NCI-H526 (cell line): ENCODE measurements around the gene LRRC32.

ENCODE experiments used
- DNase-seq, 2 experiments: peaks; one replicate each; lab custom pipeline; 2025; lab: John Stamatoyannopoulos, UW

LRRC32 gene

GRCh38 chr11:76662656-76663485 is 7.7 kb downstream of the LRRC32 start:
- DNase-seq = no peak

- no peak for DNase-seq
Observed at GRCh38 chr11:76661834-76662434, 8.6 kb downstream of the LRRC32 start.

- DNase-seq = no peak
Observed at GRCh38 chr11:76661306-76661751, 9.2 kb downstream of the LRRC32 start.

- no peak for DNase-seq
Observed at GRCh38 chr11:76660533-76661305, 9.8 kb downstream of the LRRC32 start.

- no peak for DNase-seq
Observed at GRCh38 chr11:76659672-76660532, 10.6 kb downstream of the LRRC32 start.

- no peak for DNase-seq
Observed at GRCh38 chr11:76658651-76659650, 11.6 kb downstream of the LRRC32 start.

DNA sequence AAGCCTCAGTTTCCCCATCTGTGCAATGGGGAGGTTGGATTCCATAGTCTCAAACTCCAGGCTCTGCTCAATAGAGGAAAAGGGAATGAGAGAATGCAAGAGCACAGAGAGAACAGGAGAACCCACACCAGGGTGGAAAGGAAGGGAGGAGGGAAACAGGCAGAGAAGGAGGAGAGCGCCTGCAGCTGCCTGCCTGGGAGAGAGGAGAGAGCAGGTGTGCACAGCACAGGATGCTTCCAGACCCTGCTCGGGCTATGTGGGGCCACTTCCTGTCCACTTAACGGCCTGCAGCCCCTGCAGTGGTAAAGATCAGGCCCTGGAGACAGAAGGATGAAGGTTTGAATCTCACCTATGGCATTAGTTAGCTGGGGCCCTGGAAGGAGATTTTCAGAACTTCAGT is 12.3 kb downstream of the LRRC32 start:
- no peak for DNase-seq

GRCh38 chr11:76657187-76658170 is 13.1 kb downstream of the LRRC32 start:
- no peak for DNase-seq

GRCh38 chr11:76656571-76657081 is 13.9 kb downstream of the LRRC32 start:
- DNase-seq = no peak

GRCh38 chr11:76656050-76656531 is 14.5 kb downstream of the LRRC32 start:
- peak in 1 of 2 experiments; percentile 59 for DNase-seq

- no peak for DNase-seq
Observed at GRCh38 chr11:76655501-76656049, 15.0 kb downstream of the LRRC32 start.

- DNase-seq = no peak
Observed at GRCh38 chr11:76654980-76655379, 15.6 kb downstream of the LRRC32 start.

- DNase-seq = no peak
Observed at GRCh38 chr11:76654298-76654851, 16.2 kb downstream of the LRRC32 start.

GRCh38 chr11:76653674-76654284 is 16.8 kb downstream of the LRRC32 start:
- DNase-seq = no peak

DNA sequence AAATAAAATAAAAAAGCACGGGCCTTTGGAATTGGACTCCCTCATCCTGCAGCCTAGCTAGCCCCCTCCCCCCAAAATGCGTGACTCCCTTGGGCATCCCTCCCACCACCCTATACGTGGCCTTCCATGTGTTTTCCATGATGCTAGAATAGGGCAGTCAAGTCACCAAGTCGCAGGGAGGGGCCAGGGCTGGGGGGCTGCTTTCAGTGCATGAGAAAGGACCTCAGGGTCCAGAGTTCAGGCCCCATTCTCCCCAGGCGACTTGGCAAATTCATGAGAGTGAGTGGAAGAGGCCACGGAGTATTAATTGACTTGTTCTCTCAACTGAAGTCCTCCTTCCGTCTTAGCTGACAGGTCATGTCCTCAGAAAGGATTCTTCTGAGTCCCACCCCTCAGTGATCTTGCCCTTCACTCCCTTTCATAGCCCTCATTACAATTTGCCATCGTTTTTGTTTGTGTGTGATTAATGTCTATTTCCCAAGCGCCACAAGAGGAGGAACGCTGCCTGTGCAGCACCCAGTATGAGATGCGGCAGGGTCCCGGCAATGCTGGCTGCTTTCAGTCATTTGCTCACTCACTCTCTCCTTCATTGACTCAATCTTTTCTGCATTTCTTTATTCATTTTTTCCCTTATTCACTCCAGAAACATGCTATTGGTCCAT is 17.4 kb downstream of the LRRC32 start:
- DNase-seq = no peak

- no peak for DNase-seq
Observed at GRCh38 chr11:76649851-76650372, 20.6 kb downstream of the LRRC32 start.

- no peak for DNase-seq
Observed at GRCh38 chr11:76649011-76649410, 21.5 kb downstream of the LRRC32 start.
